SK-N-SH (cell line): Measurements from ENCODE around the gene FIGNL2. TPM values are rescaled to one million over a fixed set of nuclear protein-coding genes. Genes with fewer than 3 reads are reported as not detected.
"Not testable (repeated sequence)": the region's sequence is repeated elsewhere in the genome, so short reads cannot be mapped to it uniquely, and the experiment has no call there.

ENCODE experiments used
- CTCF ChIA-PET: fragments of 300-600, 350-600 bp; formaldehyde crosslinking; extraction: SDS; loops from one replicate; lab custom pipeline; 2021; lab: Yijun Ruan, JAX
- POLR2A ChIA-PET: fragments of 350-600 bp; sonication (Branson Sonifier 250); formaldehyde crosslinking; extraction: SDS; loops from one replicate; lab custom pipeline; 2020; ENCODE audit warnings: antibody characterized with exemption, inconsistent platforms; lab: Yijun Ruan, JAX
- DNase-seq: peaks from one replicate; pipeline ENCODE4 v3.0.0; 2012
- H2AFZ ChIP-seq: fragments of 200-600 bp; sonication (generic); 2 replicates; pipeline ENCODE4 v1.8.1; 2016; ENCODE audit warnings: antibody characterized with exemption, mild to moderate bottlenecking, low read depth
- H3F3A ChIP-seq: fragments of 200-600 bp; sonication (generic); replicated peaks from 2 replicates; pipeline ENCODE3; 2016; ENCODE audit warnings: antibody characterized with exemption, mild to moderate bottlenecking; ENCODE audit not compliant: insufficient read depth
- H3K27ac ChIP-seq, 2 experiments: fragments of 200-500 bp in 1 of 2; fragments of 200-600 bp in 1 of 2; sonication (Bioruptor generic) in 1 of 2; sonication (generic), shearing (Covaris generic) in 1 of 2; 2 replicates each; pipeline versions ENCODE4 v1.5.1 to v1.6.1; 2014 to 2016; ENCODE audit warnings: low read depth in 2 of 2, inconsistent platforms in 1 of 2, low read length in 1 of 2, mild to moderate bottlenecking in 1 of 2, mixed read lengths in 1 of 2
- H3K27me3 ChIP-seq: fragments of 200-600 bp; sonication (generic), shearing (Covaris generic); 2 replicates; pipeline ENCODE4 v1.6.1; 2016; ENCODE audit warnings: mixed run types; ENCODE audit not compliant: insufficient read depth
- H3K36me3 ChIP-seq, 2 experiments: fragments of 200-500 bp in 1 of 2; fragments of 200-600 bp in 1 of 2; sonication (Bioruptor generic) in 1 of 2; sonication (generic) in 1 of 2; replicated peaks in 1 of 2; 2 replicates each; pipeline versions ENCODE3 to v1.5.1; 2014 to 2016; ENCODE audit warnings: low read length in 1 of 2, mild to moderate bottlenecking in 1 of 2; ENCODE audit not compliant: insufficient read depth in 2 of 2, control insufficient read depth in 1 of 2
- H3K4me1 ChIP-seq, 2 experiments: fragments of 200-500 bp in 1 of 2; fragments of 200-600 bp in 1 of 2; sonication (Bioruptor generic) in 1 of 2; sonication (generic), shearing (Covaris generic) in 1 of 2; 2 replicates each; pipeline versions ENCODE4 v1.5.1 to v1.6.1; 2014 to 2016; ENCODE audit warnings: low read depth in 1 of 2, low read length in 1 of 2, mixed run types in 1 of 2; ENCODE audit not compliant: insufficient read depth in 2 of 2, control insufficient read depth in 1 of 2
- H3K4me2 ChIP-seq: fragments of 200-600 bp; sonication (generic), shearing (Covaris generic); 2 replicates; pipeline ENCODE4 v1.6.1; 2017; ENCODE audit warnings: mixed run types
- H3K4me3 ChIP-seq, 2 experiments: fragments of 200-500 bp in 1 of 2; fragments of 200-600 bp in 1 of 2; sonication (Bioruptor generic) in 1 of 2; sonication (generic), shearing (Covaris generic) in 1 of 2; 2 replicates each; pipeline versions ENCODE4 v1.5.1 to v1.8.1; 2014 to 2016; ENCODE audit warnings: low read depth in 2 of 2, inconsistent platforms in 1 of 2, low read length in 1 of 2, mild to moderate bottlenecking in 1 of 2, mixed read lengths in 1 of 2, moderate library complexity in 1 of 2
- H3K79me2 ChIP-seq: fragments of 200-600 bp; sonication (generic); 2 replicates; pipeline ENCODE4 v1.8.1; 2017; ENCODE audit warnings: mild to moderate bottlenecking; ENCODE audit not compliant: insufficient read depth
- H3K9ac ChIP-seq: fragments of 200-600 bp; sonication (generic); 2 replicates; pipeline ENCODE4 v1.6.1; 2017; ENCODE audit warnings: mixed run types
- H3K9me2 ChIP-seq: fragments of 200-600 bp; sonication (generic); 2 replicates; pipeline ENCODE4 v1.6.1; 2017; ENCODE audit warnings: mixed run types
- H3K9me3 ChIP-seq: fragments of 200-600 bp; sonication (generic); 2 replicates; pipeline ENCODE4 v1.6.1; 2017; ENCODE audit warnings: mixed run types, mild to moderate bottlenecking, moderate library complexity
- H4K20me1 ChIP-seq: fragments of 200-600 bp; sonication (generic); 2 replicates; pipeline ENCODE4 v1.6.1; 2017; ENCODE audit warnings: mild to moderate bottlenecking, mixed run types; ENCODE audit not compliant: insufficient read depth
- FOXJ3 ChIP-seq: sonication (generic); formaldehyde crosslinking; IDR thresholded peaks from 2 replicates; pipeline ENCODE4 v1.5.1; 2020; ENCODE audit warnings: mild to moderate bottlenecking, missing genetic modification reagents
- JUND ChIP-seq: IDR thresholded peaks from 2 replicates; pipeline ENCODE4 v1.4.0; 2012
- TAF1 ChIP-seq: IDR thresholded peaks from 2 replicates; pipeline ENCODE4 v1.6.1; 2012; ENCODE audit warnings: low read depth, mild to moderate bottlenecking, low read length, moderate library complexity, borderline replicate concordance
- USF1 ChIP-seq: IDR thresholded peaks from 2 replicates; pipeline ENCODE4 v1.4.0; 2012; ENCODE audit warnings: low read depth, borderline replicate concordance
- WGBS: methylation state at CpG from one replicate; pipeline ENCODE4 v1.1.6; 2017; ENCODE audit warnings: low lambda C conversion rate; 5-methylcytosine and 5-hydroxymethylcytosine counted together
- polyA plus RNA-seq, 3 experiments: library from polyadenylated mRNA; depleted of rRNA; stranded (reverse); fragments of >200 nt; gene quantifications; 2 replicates each; pipeline ENCODE4 v1.2.3, GENCODE V29; 2012

The FIGNL2 gene
- polyA plus RNA-seq, 1 of the 3 experiments (the other 2 are of a cell fraction), result 0.05 TPM

- peak overlapping the region; percentile 85; the same call in 1 of the 2 replicates for H2AFZ ChIP-seq
- TF ChIP-seq USF1, result peak; percentile 83; the same call in 1 of the 2 replicates
- TF ChIP-seq, all 33 proteins: peak for 1; not testable (repeated sequence) for 32
- H3K9me2 ChIP-seq, DNase-seq, H4K20me1 ChIP-seq, POLR2A ChIA-PET, H3K27me3 ChIP-seq, H3K4me3 ChIP-seq, H3K4me1 ChIP-seq, H3F3A ChIP-seq, H3K9me3 ChIP-seq, H3K79me2 ChIP-seq, H3K9ac ChIP-seq, H3K36me3 ChIP-seq: not testable (repeated sequence)
- CTCF ChIA-PET, result interaction anchor here (1.2 to 12.2 kb wide), 8 partner anchors 10 to 138 kb away, joined by 3 to 111 read pairs (median 4); no protein-coding TSS in a partner anchor
- peak overlapping the region; percentile 52; the same call in 1 of the 2 replicates for H3K4me2 ChIP-seq
- WGBS, result 93% methylated on average over 10 of the region's 10 CpGs
- H3K27ac ChIP-seq, result peak overlapping the region in 1 of 2 experiments; percentile 58; a peak in 1 of 4 replicates
Observed at GRCh38 chr12:51885294-51886020, 36.9 kb upstream of the FIGNL2 start.

GRCh38 chr12:51884676-51885229 lies 36.2 kb upstream of the FIGNL2 start:
- Histone ChIP-seq H3K4me3 (no peak overlapping the region), H3F3A (no peaks in the 10 kb centered on the region), H3K4me1 (no peaks in the 10 kb centered on the region; a peak in 1 of 4 replicates), H3K79me2 (no peaks in the 10 kb centered on the region), H3K9ac (no peak overlapping the region), H3K9me2 (no peaks in the 10 kb centered on the region), H3K27me3 (no peaks in the 10 kb centered on the region), H2AFZ (no peak overlapping the region), H3K27ac (no peak overlapping the region), H3K36me3 (no peaks in the 10 kb centered on the region), H3K9me3 (no peaks in the 10 kb centered on the region), H4K20me1 (no peaks in the 10 kb centered on the region), H3K4me2 (no peak overlapping the region)
- DNase-seq, result no peak
- POLR2A ChIA-PET, result no interaction called here
- WGBS, result 83% methylated on average over 11 of the region's 11 CpGs
- CTCF ChIA-PET, result interaction anchor here (3.4 to 12.2 kb wide), 2 partner anchors 9 to 138 kb away, joined by 23 to 111 read pairs; no protein-coding TSS in a partner anchor
- TF ChIP-seq JUND (peak; percentile 15; the same call in 1 of the 2 replicates), FOXJ3 (CRISPR knock-in tag) (no peak)

GRCh38 chr12:51883998-51884675 lies 35.6 kb upstream of the FIGNL2 start:
- H3F3A ChIP-seq, result no peaks in the 10 kb centered on the region
- DNase-seq, result no peak
- H3K27ac ChIP-seq, result no peak overlapping the region
- H3K36me3 ChIP-seq, result no peaks in the 10 kb centered on the region
- POLR2A ChIA-PET, result no interaction called here
- no peaks in the 10 kb centered on the region for H3K9me2 ChIP-seq
- H4K20me1 ChIP-seq, result no peaks in the 10 kb centered on the region
- CTCF ChIA-PET, result interaction anchor here (1.0 to 12.2 kb wide), 3 partner anchors 8 to 139 kb away, joined by 3 to 111 read pairs (median 23); no protein-coding TSS in a partner anchor
- WGBS, result 82% methylated on average over 4 of the region's 4 CpGs
- no peaks in the 10 kb centered on the region for H3K27me3 ChIP-seq
- no peak overlapping the region for H3K4me2 ChIP-seq
- TF ChIP-seq JUND (no peak), TAF1 (no peak)
- H3K4me1 ChIP-seq, result no peaks in the 10 kb centered on the region; a peak in 1 of 4 replicates
- no peak overlapping the region for H3K9ac ChIP-seq
- H3K79me2 ChIP-seq, result no peaks in the 10 kb centered on the region
- H2AFZ ChIP-seq, result no peak overlapping the region
- no peak overlapping the region for H3K4me3 ChIP-seq
- H3K9me3 ChIP-seq, result no peaks in the 10 kb centered on the region
